Measurements from ENCODE around the gene STX2.

DNA sequence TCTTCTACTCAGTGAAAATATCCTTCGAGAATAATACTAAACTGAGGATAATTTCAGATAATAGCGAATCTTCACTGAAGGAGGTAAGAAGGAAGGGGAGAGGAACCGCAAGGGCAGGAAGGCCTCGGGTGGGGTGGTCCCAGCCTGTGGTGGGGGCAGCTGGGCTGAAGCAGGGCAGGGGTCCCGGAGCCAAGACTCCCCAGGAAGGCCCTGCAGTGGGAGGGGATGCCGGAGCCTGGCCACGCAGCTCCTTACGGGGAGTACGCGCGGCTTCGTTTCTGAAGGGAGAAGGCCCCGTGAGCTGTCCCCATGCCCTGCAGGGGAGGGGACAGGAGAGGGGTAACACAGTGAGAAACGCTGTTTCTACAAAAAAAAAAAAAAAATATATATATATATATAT, 21.2 kb downstream of the STX2 start:
- TF ChIP-seq, protein P1, sequence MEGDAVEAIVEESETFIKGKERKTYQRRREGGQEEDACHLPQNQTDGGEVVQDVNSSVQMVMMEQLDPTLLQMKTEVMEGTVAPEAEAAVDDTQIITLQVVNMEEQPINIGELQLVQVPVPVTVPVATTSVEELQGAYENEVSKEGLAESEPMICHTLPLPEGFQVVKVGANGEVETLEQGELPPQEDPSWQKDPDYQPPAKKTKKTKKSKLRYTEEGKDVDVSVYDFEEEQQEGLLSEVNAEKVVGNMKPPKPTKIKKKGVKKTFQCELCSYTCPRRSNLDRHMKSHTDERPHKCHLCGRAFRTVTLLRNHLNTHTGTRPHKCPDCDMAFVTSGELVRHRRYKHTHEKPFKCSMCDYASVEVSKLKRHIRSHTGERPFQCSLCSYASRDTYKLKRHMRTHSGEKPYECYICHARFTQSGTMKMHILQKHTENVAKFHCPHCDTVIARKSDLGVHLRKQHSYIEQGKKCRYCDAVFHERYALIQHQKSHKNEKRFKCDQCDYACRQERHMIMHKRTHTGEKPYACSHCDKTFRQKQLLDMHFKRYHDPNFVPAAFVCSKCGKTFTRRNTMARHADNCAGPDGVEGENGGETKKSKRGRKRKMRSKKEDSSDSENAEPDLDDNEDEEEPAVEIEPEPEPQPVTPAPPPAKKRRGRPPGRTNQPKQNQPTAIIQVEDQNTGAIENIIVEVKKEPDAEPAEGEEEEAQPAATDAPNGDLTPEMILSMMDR (IDR thresholded peaks at IDR 0.05; ENCODE audit: insufficient read depth, low read depth, low read length): no peak
- no peak for TF ChIP-seq EZH2 (IDR thresholded peaks at IDR 0.05; ENCODE audit: insufficient read depth, low read length)
